ENCODE results near the gene EIF1.
"Not testable (repeated sequence)": the region's sequence is repeated elsewhere in the genome, so short reads cannot be mapped to it uniquely, and the experiment has no call there.

EIF1 gene

GRCh38 chr17:41678907-41679739 lies 9.6 kb upstream of the EIF1 start:
- peak in 1 of 2 donors; percentile 33 for DNase-seq (ENCODE audit: low read depth in 2 of 2)

- no peak for DNase-seq (ENCODE audit: low read depth in 2 of 2)
These were observed 8.8 kb upstream of the EIF1 start for GRCh38 chr17:41679740-41680425.

DNA sequence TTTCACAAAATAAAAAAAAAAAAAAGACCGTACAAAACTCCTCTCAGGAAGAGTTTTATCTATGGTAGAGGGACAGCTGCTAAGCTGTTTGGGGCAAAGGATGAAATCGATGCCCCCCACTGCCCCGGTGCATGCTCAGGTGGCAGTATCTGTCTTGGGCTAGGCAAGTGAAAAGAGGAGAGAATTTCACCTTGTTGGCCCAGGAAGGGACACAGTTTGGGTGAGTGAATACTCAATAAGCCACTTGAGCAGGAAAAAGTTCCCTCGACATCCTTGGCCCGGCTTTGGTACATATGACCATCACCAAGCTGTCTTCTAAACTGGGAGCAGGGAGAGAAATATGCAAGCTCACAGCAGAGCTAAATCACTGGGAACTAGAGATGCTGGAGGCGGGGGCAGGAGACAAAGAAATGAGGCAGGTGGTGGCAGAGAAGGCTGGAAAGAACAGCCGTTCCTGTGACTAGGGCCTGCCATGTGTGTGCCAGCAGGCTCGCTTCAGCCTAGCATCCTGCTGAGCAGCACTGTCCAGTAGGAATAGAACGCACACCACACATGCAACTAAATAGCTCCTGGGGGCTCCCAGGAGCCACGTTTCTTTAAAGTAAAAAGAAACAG lies 8.2 kb upstream of the EIF1 start:
- no peak for DNase-seq (ENCODE audit: low read depth in 2 of 2)

- no peak for DNase-seq (ENCODE audit: low read depth in 2 of 2)
These were observed 6.9 kb upstream of the EIF1 start for GRCh38 chr17:41681776-41682175.

- DNase-seq (ENCODE audit: low read depth in 2 of 2): no peak
These were observed 6.1 kb upstream of the EIF1 start for GRCh38 chr17:41682631-41683030.

DNA sequence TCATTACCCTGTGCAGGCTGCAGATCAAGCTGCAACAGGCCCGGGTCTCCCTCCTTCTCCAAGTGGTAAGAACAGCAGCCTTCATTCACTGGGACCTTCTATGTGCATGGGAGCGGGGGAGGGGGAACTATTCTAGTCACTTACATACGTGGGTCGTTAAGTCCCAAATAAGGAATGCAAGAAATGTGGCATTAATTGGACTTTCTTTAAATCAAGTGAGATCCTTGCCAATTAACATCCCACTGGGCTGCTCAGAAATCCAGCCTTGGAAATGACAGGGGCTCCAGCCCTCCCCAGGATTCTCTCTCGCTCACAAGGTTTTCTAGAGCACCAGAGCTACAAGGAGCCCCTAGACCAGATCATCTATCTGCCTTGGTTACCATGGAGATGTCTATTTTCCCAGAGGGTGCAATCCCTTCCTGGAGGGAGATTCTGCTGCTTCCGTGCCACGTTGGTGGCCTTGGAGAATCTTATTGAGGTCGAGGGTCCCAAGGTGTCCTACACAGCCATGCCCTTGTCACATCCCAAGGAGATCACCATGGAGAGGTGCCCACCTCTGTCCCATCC lies 5.2 kb upstream of the EIF1 start:
- no peak for DNase-seq (ENCODE audit: low read depth in 2 of 2)

GRCh38 chr17:41684035-41684434 lies 4.7 kb upstream of the EIF1 start:
- no peak for DNase-seq (ENCODE audit: low read depth in 2 of 2)

GRCh38 chr17:41685753-41686152 lies 2.9 kb upstream of the EIF1 start:
- not testable (repeated sequence) for DNase-seq (ENCODE audit: low read depth in 2 of 2)

DNA sequence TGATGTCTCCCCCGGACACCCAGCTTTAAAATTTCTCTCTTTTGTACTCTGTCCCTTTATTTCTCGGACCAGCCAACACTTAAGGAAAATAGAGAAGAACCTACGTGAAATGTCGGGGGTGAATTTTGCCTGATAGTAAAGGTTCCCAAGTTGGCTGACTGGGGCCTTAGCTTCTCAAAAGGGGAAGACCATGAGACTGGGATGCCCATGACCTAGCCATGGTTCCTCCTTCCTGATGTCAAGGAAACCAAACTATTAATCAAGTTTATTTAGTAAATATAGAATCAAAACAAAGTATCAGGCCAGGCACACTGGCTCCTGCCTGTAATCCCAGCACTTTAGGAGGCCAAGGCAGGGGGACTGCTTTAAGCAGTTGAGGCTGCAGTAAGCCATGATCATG lies 2.4 kb upstream of the EIF1 start:
- DNase-seq (ENCODE audit: low read depth in 2 of 2): no peak

- peak in 1 of 2 donors; percentile 43 for DNase-seq (ENCODE audit: low read depth in 2 of 2)
These were observed 651 bp upstream of the EIF1 start for GRCh38 chr17:41687828-41688640.

- no peak for DNase-seq (ENCODE audit: low read depth in 2 of 2)
These were observed 1.0 kb downstream of the EIF1 start for GRCh38 chr17:41689497-41690299.

DNA sequence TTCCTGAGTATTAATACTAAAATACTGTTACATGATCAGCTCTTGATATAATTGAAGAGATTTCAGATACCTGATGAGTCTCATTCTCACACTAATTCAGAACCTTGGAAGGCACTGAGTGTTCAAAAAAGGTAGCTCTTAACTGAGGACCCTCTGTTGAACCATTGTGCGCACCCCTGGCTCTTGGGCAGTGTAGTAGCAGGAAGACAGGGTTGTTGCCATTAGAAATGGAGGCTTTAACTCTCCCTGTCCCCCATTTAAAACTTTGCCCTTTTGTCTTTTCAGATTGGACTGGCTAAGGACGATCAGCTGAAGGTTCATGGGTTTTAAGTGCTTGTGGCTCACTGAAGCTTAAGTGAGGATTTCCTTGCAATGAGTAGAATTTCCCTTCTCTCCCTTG lies 1.8 kb downstream of the EIF1 start:
- no peak for DNase-seq (ENCODE audit: low read depth in 2 of 2)

GRCh38 chr17:41691031-41691777 lies 2.5 kb downstream of the EIF1 start:
- no peak for DNase-seq (ENCODE audit: low read depth in 2 of 2)

DNA sequence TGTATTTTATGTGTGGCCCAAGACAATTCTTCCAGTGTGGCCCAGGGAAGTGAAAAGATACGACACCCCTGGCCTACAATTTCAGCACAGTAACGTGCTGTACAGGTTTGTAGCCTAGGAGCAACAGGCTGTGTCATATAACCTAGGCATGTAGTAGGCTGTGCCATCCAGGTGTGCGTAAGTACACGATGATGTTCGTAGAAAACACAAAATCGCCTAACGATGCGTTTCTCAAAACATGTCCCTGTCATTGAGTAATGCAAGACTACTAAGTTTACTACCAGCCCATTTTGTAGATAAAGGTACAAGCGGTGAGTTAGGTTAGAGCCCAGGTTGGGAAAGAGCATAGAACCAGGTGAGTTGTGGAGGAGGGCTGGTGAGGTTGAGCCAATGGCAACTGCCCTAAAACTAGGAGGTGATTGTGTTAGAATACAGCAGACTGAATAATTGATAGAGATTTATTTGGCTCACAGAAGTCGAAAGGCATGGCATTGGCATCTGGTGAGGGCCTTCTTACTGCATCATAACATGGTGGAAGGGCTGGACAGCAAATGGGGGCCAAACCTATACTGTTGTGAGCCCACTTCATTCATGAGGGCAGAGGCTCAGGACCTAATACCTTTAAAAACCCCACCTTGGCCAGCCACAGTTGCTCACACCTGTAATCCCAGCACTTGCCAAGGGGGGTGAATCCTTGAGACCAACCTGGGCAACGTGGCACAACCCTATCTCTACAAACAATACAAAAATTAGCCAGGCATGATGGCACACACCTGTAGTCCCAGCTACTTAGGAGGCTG lies 4.2 kb downstream of the EIF1 start:
- no peak for DNase-seq (ENCODE audit: low read depth in 2 of 2)

- no peak for DNase-seq (ENCODE audit: low read depth in 2 of 2)
These were observed 6.5 kb downstream of the EIF1 start for GRCh38 chr17:41695134-41695661.

DNA sequence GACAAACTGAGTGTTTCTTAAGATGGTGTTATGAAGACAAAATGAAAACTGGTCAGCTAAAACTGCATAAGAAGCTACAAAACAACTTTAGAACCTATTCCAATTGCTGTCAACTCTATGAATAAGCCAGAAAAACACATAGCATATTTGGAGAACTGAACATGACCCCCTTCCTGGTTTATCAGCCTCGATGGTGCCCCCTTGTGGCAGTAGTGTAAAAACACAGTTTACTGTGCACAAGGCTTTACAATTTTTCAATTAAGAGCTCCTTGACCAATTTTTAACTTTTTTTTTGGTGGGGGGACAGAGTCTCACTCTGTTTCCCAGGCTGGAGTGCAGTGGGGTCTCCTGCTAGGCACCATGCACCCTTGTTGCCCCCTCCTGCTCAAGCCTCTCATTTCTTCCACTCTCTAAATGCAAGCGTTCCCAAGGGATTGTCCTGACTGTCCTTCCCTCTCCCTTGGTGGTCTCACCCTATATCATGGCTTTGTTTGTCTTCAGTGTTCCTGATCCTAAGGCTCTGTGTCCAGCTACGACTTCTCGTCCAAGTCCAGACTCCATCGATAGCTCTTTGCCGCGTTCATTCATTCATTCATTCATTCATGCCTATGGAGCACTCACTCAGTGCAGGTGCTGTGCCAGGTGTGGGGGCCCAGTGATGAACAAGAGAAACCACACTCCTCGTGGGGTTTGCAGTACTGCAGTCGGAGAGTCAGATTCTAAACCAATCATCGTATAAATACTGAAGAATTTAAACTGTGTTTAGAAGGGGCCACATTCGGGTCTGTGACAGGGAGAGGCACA lies 7.5 kb downstream of the EIF1 start:
- DNase-seq (ENCODE audit: low read depth in 2 of 2): peak; percentile 55 to 68

DNA sequence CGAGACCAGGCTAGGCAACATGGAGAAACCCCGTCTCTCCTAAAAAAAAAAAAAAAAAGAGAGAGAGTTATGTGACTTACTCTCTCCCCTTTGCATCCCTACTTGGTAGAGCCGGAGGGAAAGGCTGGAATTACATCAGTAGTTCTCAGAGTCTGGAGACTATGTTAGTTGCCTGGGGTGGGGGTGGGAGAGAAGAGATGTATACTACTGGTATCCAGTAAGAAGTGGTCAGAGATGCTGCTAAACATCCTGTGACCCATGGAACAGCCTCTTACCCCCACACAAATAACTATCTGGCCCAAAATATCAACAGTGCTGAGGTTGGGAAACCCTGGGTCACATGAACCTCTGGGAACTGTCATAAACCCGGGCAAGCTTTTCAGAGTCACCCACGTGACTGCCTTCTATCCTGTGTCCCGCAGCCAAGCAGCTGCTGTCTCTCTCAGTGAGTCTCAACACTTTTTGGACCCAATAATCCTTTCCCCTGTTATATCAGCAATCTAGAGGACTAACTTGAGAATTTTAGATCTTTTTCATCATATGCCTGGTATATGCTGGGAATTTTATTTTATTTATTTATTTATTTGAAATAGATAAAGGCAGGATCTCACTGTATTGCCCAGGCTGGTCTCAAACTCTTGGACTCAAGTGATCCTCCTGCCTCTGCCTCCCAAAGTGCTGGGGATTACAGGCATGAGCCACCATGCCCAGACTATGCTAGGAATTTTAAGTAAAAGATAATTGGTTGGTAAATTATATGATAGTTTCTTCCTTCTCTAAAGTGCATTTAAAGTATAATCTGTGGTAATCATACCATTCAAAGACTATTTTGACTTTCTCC lies 8.7 kb downstream of the EIF1 start:
- DNase-seq (ENCODE audit: low read depth in 2 of 2): no peak

Data from stimulated activated CD8-positive, alpha-beta memory T cell treated with anti-CD3 and anti-CD28 coated beads, Interleukin-2, amount 100 ng/mL, for 1 hour (primary cell).